ENCODE measurements around the gene DUSP22.

- TF ChIP-seq EP300 (IDR thresholded peaks at IDR 0.05; ENCODE audit: borderline replicate concordance in 1 of 2, low read depth in 2 of 2, low read length in 2 of 2) (no peak), KDM4A (IDR thresholded peaks at IDR 0.05; ENCODE audit: low read depth, low read length, severe bottlenecking) (no peak), BRCA1 (IDR thresholded peaks at IDR 0.05; ENCODE audit: low read depth, low read length) (no peak)
Observed at GRCh38 chr6:287489-287860, 4.8 kb upstream of the DUSP22 start.
